Tibial artery (tissue), 4 donors: Measurements from ENCODE around the gene ARID2.

ENCODE experiments used
- DNase-seq, 2 donors: peaks; one replicate each; pipeline ENCODE4 v3.0.0-alpha.2; 2019
- H3K27ac ChIP-seq, 2 donors: fragments of 200-600 bp; sonication (generic) in 1 of 2; 1 replicate in 1 of 2; 2 replicates in 1 of 2; pipeline ENCODE4 v1.5.1; 2018 to 2019; ENCODE audit warnings: mild to moderate bottlenecking in 1 of 2
- H3K27me3 ChIP-seq, 2 donors: fragments of 200-600 bp; sonication (generic) in 1 of 2; one replicate each; pipeline versions ENCODE4 v1.5.1 to v1.6.0; 2016 to 2019
- H3K36me3 ChIP-seq, 3 donors: fragments of 200-600 bp; sonication (generic) in 2 of 3; one replicate each; pipeline ENCODE4 v1.5.1; 2016 to 2019; ENCODE audit warnings: mild to moderate bottlenecking in 2 of 3
- H3K4me1 ChIP-seq, 4 donors: fragments of 200-600 bp; sonication (generic) in 2 of 4; 1 replicate in 3 of 4; 2 replicates in 1 of 4; pipeline ENCODE4 v1.5.1; 2016 to 2019
- H3K4me3 ChIP-seq, 2 donors: fragments of 200-600 bp; sonication (generic) in 1 of 2; 1 replicate in 1 of 2; 2 replicates in 1 of 2; pipeline ENCODE4 v1.5.1; 2018 to 2019; ENCODE audit warnings: mild to moderate bottlenecking in 2 of 2
- H3K9me3 ChIP-seq, 3 donors: fragments of 200-600 bp; sonication (generic) in 1 of 3; one replicate each; pipeline ENCODE4 v1.5.1; 2016 to 2019
- CTCF ChIP-seq, 2 experiments: fragments of 200-600 bp in 1 of 2; fragments of 450-650 bp in 1 of 2; IDR thresholded peaks; one replicate each; pipeline ENCODE4 v1.5.1; 2017 to 2019; ENCODE audit warnings: antibody characterized with exemption in 2 of 2, mild to moderate bottlenecking in 1 of 2, moderate library complexity in 1 of 2
- intact Hi-C: fragments of 100-400 bp; cut with DNase I; formaldehyde crosslinking; loops from one replicate; pipeline ENCODE4 v1.15.0; 2023; ENCODE audit warnings: low total_unique reads

Gene ARID2

GRCh38 chr12:45849289-45849688, 119.8 kb downstream of the ARID2 start:
- Histone ChIP-seq H3K36me3 (peaks cover 40 to 53% (median 40%) of the 10 kb centered on the region in 3 donors), H3K27me3 (no peaks in the 10 kb centered on the region), H3K4me3 (no peak overlapping the region), H3K27ac (no peak overlapping the region), H3K4me1 (no peaks in the 10 kb centered on the region), H3K9me3 (no peaks in the 10 kb centered on the region)
- TF ChIP-seq CTCF (IDR thresholded peaks at IDR 0.05) = no peak
- intact Hi-C loops = no loop called here
- no peak for DNase-seq

- no peak for DNase-seq
- H3K4me1 ChIP-seq = peaks cover 0 to 5% (median 0%) of the 10 kb centered on the region in 4 donors
- TF ChIP-seq CTCF (IDR thresholded peaks at IDR 0.05) = no peak
- H3K9me3 ChIP-seq = no peaks in the 10 kb centered on the region
- H3K27ac ChIP-seq = no peak overlapping the region
- no peaks in the 10 kb centered on the region for H3K27me3 ChIP-seq
- peaks cover 40 to 47% (median 40%) of the 10 kb centered on the region in 3 donors for H3K36me3 ChIP-seq
- H3K4me3 ChIP-seq = no peak overlapping the region
- intact Hi-C loops = no loop called here
Measured at GRCh38 chr12:45850302-45850701, 120.8 kb downstream of the ARID2 start.

GRCh38 chr12:45852508-45852907, 123.0 kb downstream of the ARID2 start:
- H3K9me3 ChIP-seq = no peaks in the 10 kb centered on the region
- H3K36me3 ChIP-seq = peaks cover 34 to 47% (median 40%) of the 10 kb centered on the region in 3 donors
- H3K4me1 ChIP-seq = peaks cover 0 to 25% (median 0%) of the 10 kb centered on the region in 4 donors
- no peak overlapping the region for H3K27ac ChIP-seq
- no peak overlapping the region for H3K4me3 ChIP-seq
- DNase-seq = no peak
- no peak for TF ChIP-seq CTCF (IDR thresholded peaks at IDR 0.05)
- H3K27me3 ChIP-seq = no peaks in the 10 kb centered on the region
- intact Hi-C loops = no loop called here

GRCh38 chr12:45853550-45853949, 124.0 kb downstream of the ARID2 start:
- Histone ChIP-seq H3K4me3 (no peak overlapping the region), H3K27ac (no peak overlapping the region), H3K4me1 (peaks cover 0 to 27% (median 0%) of the 10 kb centered on the region in 4 donors), H3K9me3 (no peaks in the 10 kb centered on the region), H3K27me3 (no peaks in the 10 kb centered on the region), H3K36me3 (peaks cover 34 to 47% (median 40%) of the 10 kb centered on the region in 3 donors)
- TF ChIP-seq CTCF (IDR thresholded peaks at IDR 0.05) = no peak
- no peak for DNase-seq
- intact Hi-C loops = no loop called here

- DNase-seq = no peak
- Histone ChIP-seq H3K4me3 (no peak overlapping the region), H3K27ac (no peak overlapping the region), H3K36me3 (peaks cover 8 to 11% (median 10%) of the 10 kb centered on the region in 3 donors), H3K4me1 (no peaks in the 10 kb centered on the region), H3K27me3 (no peaks in the 10 kb centered on the region), H3K9me3 (no peaks in the 10 kb centered on the region)
- TF ChIP-seq CTCF (IDR thresholded peaks at IDR 0.05) = no peak
- intact Hi-C loops = loop anchor here (5.0 kb wide), 1 partner anchor 1229 kb away; no protein-coding TSS in a partner anchor
Measured at GRCh38 chr12:45863332-45863731, 133.8 kb downstream of the ARID2 start.

- peaks cover 6 to 23% (median 22%) of the 10 kb centered on the region in 3 donors for H3K36me3 ChIP-seq
- intact Hi-C loops = no loop called here
- TF ChIP-seq CTCF (IDR thresholded peaks at IDR 0.05) = no peak
- no peaks in the 10 kb centered on the region for H3K4me1 ChIP-seq
- no peak overlapping the region for H3K4me3 ChIP-seq
- H3K27ac ChIP-seq = no peak overlapping the region
- no peak for DNase-seq
- H3K27me3 ChIP-seq = no peaks in the 10 kb centered on the region
- H3K9me3 ChIP-seq = no peaks in the 10 kb centered on the region
Measured at GRCh38 chr12:45866299-45866698, 136.8 kb downstream of the ARID2 start.
